CD4-positive, alpha-beta T cell treated with Interleukin-15 for 1 hour (primary cell): ENCODE measurements around the gene PLEKHG1.

Experiments used
- DNase-seq: peaks from one replicate; pipeline ENCODE4 v3.0.0-alpha.2; 2020

The PLEKHG1 gene

DNA sequence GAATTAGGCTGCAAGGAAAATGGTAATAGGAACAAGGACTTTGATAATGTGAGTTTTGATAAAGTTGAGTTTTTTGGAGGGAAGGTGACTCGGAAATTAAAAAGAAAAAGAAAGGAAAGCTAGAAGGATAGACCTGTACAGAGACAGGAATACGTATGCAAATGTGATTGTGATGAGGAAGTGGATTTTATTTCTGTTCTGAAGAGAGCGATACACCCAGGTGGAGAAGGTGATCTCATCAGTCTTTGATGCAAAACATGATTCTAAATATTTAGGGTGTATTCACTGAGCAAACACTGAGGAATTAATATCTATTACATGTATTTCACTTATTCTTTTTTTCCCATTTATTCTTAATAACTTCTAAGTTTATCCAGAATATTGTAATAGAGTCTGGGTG lies 9.2 kb upstream of the PLEKHG1 start:
- DNase-seq = no peak

DNA sequence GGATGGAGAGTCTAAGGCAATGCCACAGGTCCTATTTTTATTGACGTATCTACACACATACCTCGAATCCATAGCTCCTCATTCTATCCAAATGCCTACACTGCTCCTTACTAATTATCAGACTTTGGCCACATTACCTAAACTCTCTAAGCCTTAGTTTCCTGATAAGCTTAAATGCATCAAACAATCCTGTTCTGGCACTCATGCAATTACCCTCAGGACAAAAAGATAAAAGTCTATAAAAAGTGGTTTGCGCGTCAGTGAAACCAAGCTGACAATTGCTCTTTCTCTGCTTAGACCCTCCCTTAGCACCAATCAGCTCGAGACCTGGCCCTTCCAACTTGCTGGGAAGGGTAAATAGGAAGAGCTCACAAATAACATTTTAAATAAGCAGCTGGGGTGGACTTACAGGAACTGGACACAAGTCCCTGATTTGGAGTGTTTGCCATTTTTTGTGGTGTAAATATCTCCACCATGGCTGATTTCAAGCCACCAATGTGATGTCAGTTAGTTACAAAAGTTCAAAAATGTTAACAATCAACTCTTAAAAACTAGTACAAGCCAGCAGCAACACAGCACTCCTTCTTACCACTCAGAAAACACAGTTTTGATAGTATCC lies 7.2 kb upstream of the PLEKHG1 start:
- no peak for DNase-seq

GRCh38 chr6:150593119-150593518 lies 6.6 kb upstream of the PLEKHG1 start:
- no peak for DNase-seq

DNA sequence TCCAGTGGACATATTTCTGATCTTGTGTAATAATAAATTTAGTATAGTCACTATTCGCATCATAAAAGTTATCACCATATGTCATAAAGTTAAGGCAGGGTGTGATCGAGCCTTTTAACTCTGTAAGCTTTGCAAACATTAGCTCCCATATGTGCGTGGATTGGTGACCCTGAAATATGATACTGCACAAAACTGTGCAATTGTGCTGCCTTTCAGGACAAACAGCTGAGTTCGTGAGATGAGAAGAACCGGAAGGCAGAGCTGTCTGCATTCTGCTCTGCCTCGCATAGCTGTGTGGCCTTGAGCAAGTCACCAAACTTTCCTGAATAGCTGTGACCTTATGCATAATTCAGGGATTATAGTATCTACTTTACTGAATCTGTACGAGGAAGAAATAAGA lies 3.2 kb upstream of the PLEKHG1 start:
- no peak for DNase-seq

DNA sequence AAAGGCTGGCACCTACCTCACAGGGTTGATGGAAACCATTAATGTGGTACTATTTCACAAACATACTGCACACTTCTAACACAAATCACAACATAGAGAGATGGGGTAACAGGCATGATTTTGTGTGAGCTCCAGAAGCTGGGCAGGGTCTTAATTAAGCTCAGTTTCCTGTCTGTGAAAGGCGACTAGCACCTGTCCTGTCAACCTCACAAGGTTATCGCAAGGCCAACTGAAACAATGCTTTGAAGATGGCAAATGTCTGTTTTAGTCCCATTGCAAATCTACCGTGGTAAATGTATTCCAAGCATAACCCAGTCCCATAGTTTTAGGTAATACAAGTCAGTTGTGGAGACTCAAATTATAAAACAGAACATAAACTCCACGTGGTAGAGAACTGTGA lies 1.3 kb upstream of the PLEKHG1 start:
- DNase-seq = no peak

DNA sequence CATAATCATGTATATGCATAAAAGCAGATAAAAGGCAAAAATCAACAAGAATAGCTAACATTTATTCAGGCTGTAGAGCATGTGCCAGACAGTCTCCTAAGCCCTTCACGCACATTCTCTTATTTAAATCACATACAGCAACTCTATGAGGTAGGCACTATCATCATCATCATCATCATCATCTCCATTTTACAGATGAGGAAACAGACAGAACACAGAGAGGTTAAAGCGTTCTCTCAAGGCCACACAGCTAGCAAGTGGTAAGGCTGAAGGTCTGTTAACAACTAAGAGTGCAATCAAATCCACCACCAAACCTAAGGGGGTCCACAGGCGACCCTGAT lies 857 bp upstream of the PLEKHG1 start:
- DNase-seq = no peak

DNA sequence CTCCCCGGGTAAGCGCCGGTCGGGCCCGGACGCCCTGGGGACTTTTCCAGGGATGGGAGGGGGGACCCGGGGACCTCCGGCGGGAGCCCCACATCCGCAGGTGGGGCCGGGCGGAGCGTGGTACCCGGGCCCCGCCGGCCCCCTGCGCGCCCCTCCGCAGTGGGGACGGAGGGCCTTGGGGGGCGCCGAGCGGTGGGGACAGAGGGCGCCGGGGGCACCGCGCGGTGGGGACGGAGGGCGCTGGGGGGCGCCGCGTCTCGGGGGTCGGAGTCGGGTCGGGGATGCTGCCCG lies 270 bp downstream of the PLEKHG1 start:
- no peak for DNase-seq

DNA sequence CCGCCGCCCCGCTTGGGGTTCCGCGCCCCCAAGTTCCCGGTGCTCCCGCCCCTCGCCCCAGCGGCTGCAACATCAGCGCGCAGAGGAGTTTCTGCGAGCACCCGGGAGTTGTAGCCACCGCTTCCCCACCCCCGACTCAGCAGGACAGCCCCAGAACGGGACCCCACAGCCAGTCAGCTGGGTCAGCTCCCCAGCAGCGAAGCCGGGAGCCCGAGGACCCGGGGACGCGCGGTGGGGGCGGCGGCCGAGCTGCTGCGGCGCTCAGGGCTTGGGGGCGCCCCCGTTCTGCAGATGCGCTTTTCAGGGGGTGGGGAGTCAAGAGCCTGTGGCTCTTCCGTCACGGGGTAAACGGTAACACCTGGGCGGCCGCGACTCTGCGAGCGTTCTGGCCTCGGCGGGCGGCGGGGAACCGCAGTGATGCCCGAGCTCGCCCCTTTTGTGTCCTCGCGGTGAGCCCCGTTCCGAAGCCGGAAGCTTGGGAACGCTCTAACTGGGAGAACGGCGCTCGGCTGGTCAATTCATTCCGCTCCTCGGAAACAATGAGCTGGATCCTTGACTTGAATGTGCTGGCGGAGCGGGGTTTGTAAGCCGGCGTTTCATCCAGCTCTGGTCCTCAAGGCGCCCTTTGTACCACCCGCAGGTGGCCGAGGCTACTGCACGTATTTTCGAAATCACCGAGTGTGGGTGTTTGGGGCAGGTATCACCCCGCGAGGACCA lies 774 bp downstream of the PLEKHG1 start:
- DNase-seq = peak; percentile 82

DNA sequence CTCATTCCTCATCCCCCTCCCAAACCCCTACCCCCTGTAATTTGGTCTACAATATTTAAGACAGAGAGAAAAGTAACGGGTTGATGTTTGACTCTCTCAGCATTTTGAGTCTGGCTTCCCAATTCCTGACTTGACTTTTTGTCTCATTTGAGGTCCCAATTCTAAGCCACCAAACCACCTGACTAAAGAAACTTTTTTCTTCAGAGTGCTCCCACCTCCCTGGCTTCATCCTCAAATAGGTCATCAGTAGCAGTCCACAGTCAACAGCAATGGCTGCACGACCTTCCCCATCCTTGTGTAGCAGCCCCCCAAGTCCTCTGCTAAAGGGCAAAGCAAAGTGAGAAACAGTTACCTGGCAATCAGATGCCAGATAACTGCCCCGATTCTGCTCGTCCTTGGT lies 1.8 kb downstream of the PLEKHG1 start:
- no peak for DNase-seq

- no peak for DNase-seq
Measured at GRCh38 chr6:150603176-150603575, 3.5 kb downstream of the PLEKHG1 start.

GRCh38 chr6:150604467-150604866 lies 4.8 kb downstream of the PLEKHG1 start:
- DNase-seq = no peak

- no peak for DNase-seq
Measured at GRCh38 chr6:150605333-150605732, 5.6 kb downstream of the PLEKHG1 start.

DNA sequence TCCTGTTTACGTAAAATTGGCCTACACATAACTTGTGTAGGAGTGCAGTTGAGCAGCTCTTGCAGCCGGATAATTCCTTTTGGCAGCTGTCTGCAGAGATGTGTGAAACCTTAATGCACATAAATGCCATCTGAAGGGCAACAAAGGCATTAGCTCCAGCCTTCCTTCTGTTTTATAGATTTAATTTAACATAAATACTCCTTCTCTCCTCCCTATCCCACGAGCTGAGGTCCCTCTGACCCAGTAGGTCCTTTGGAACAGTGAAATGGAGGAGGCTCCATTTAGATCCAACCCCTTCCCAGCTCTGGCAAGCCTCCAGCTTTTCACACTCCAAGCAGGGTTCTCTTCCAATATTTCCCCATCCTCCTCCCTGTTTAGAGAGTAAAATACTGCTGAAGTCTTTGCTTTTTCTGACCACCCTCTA lies 6.5 kb downstream of the PLEKHG1 start:
- no peak for DNase-seq

- DNase-seq = no peak
Measured at GRCh38 chr6:150606647-150607328, 7.1 kb downstream of the PLEKHG1 start.

GRCh38 chr6:150607329-150607650 lies 7.6 kb downstream of the PLEKHG1 start:
- no peak for DNase-seq

GRCh38 chr6:150610584-150610983 lies 10.9 kb downstream of the PLEKHG1 start:
- DNase-seq = no peak

GRCh38 chr6:150613269-150613668 lies 13.6 kb downstream of the PLEKHG1 start:
- DNase-seq = no peak

DNA sequence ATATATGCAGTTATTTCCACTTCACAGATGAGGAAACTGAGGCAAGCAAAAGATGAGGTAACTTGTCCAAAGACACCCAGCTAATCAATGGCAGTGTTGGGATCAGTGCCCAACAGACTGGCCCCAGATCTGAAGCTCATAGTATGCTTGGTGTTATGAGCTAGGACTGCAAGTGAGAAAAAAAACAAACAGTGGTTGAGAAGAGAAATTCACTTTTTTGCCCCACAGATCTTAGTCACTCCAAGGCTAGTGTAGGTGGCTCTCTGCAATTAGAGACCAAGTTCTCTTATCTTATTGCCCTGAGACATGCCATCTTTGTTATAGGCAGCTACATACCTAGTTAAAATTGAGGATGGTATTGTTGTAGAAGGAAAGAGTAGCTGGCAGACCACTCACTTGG lies 16.3 kb downstream of the PLEKHG1 start:
- no peak for DNase-seq

- DNase-seq = no peak
Measured at GRCh38 chr6:150616586-150616985, 16.9 kb downstream of the PLEKHG1 start.

DNA sequence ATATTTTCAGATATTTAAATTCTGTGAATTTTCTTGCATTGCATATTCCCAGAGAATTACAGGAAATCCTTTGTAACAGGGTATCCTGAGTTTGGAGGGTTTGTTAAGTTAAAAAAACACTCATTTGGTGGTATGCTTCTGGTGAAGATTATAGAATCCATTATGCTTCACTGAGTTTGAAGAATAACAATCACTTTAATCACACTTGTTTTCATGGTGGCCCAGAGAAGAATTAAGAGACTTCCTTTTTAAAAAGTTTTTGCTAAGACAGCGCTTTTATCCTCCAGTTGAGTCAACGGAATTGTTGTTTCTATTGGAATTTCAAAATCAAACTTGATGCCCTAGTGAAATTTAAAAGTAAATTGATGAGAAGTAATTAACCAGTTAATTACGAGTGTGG lies 17.4 kb downstream of the PLEKHG1 start:
- no peak for DNase-seq

GRCh38 chr6:150617496-150618460 lies 18.1 kb downstream of the PLEKHG1 start:
- no peak for DNase-seq

GRCh38 chr6:150619275-150619674 lies 19.6 kb downstream of the PLEKHG1 start:
- DNase-seq = no peak

DNA sequence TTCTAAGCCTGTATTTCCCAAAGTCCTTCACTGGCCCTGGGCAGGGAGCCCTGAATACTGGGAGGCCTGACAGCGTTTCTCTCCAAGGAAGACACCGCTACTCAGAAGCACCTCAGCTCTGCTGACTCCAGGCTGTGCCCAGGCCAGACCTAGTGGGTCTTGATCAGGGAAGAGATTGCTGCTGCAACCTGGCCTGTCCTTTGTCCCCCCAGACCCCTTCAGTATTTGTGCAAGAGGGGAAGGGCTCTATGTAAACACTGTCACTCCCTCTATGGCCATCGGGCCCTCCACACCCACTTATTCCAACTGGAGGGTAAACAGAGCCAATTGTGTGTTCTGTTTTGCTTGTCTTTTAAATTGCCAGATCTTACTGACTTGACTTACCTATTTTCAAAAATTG lies 20.6 kb downstream of the PLEKHG1 start:
- no peak for DNase-seq

- DNase-seq = no peak
Measured at GRCh38 chr6:150620763-150621162, 21.1 kb downstream of the PLEKHG1 start.
